H4 (cell line): Measurements from ENCODE around the gene FHOD3. TPM values are rescaled to one million over a fixed set of nuclear protein-coding genes. Genes with fewer than 3 reads are reported as not detected.
"Not testable (repeated sequence)": the region's sequence is repeated elsewhere in the genome, so short reads cannot be mapped to it uniquely, and the experiment has no call there.

Source experiments
- DNase-seq: peaks from one replicate; pipeline ENCODE4 v3.0.0-alpha.2; 2015; ENCODE audit warnings: low spot score
- total RNA-seq: library from RNA; depleted of rRNA; stranded (reverse); fragments of >200 nt; shearing (Covaris generic); gene quantifications from 2 replicates; pipeline ENCODE4 v1.2.3, GENCODE V29; 2014

FHOD3 gene
- total RNA-seq, 1 experiment from 2014 or later = 6.1 TPM

- DNase-seq = peak; percentile 54
Observed at GRCh38 chr18:36786686-36787085, 489.2 kb downstream of the FHOD3 start.

GRCh38 chr18:36792634-36793283 is 495.2 kb downstream of the FHOD3 start:
- no peak for DNase-seq

GRCh38 chr18:36798738-36799473 is 501.4 kb downstream of the FHOD3 start:
- DNase-seq = no peak

GRCh38 chr18:36805105-36805504 is 507.6 kb downstream of the FHOD3 start:
- DNase-seq = no peak

GRCh38 chr18:36808681-36809080 is 511.2 kb downstream of the FHOD3 start:
- DNase-seq = no peak

- DNase-seq = peak; percentile 76
Observed at GRCh38 chr18:36809590-36810381, 512.3 kb downstream of the FHOD3 start.

- DNase-seq = no peak
Observed at GRCh38 chr18:36811430-36811829, 513.9 kb downstream of the FHOD3 start.

- DNase-seq = no peak
Observed at GRCh38 chr18:36811955-36812354, 514.4 kb downstream of the FHOD3 start.

GRCh38 chr18:36812678-36813077 is 515.2 kb downstream of the FHOD3 start:
- DNase-seq = no peak

GRCh38 chr18:36813101-36813775 is 515.7 kb downstream of the FHOD3 start:
- no peak for DNase-seq

- no peak for DNase-seq
Observed at GRCh38 chr18:36813824-36814223, 516.3 kb downstream of the FHOD3 start.

- DNase-seq = no peak
Observed at GRCh38 chr18:36814994-36815393, 517.5 kb downstream of the FHOD3 start.

GRCh38 chr18:36816096-36816495 is 518.6 kb downstream of the FHOD3 start:
- not testable (repeated sequence) for DNase-seq

- no peak for DNase-seq
Observed at GRCh38 chr18:36817039-36817438, 519.5 kb downstream of the FHOD3 start.

GRCh38 chr18:36818652-36819051 is 521.1 kb downstream of the FHOD3 start:
- DNase-seq = no peak

- DNase-seq = no peak
Observed at GRCh38 chr18:36819621-36820020, 522.1 kb downstream of the FHOD3 start.

- DNase-seq = no peak
Observed at GRCh38 chr18:36821681-36822080, 524.2 kb downstream of the FHOD3 start.

GRCh38 chr18:36825526-36825925 is 528.0 kb downstream of the FHOD3 start:
- DNase-seq = no peak

- DNase-seq = no peak
Observed at GRCh38 chr18:36826556-36826955, 529.0 kb downstream of the FHOD3 start.

- peak; percentile 17 for DNase-seq
Observed at GRCh38 chr18:36828157-36828629, 530.7 kb downstream of the FHOD3 start.

GRCh38 chr18:36828630-36829361 is 531.3 kb downstream of the FHOD3 start, which contains the start of the genes KIAA1328 and TPGS2:
TSS of gene KIAA1328 (plus strand) at chr18:36829127. CDS start at chr18:36829139, 12 bp downstream.
TSS of gene TPGS2 (minus strand) at chr18:36829002. CDS start at chr18:36828767, 235 bp downstream.
- DNase-seq = peak; percentile 80
